Psoas muscle (tissue), 8 donors: ENCODE measurements around the gene HYAL4. TPM values are rescaled to one million over a fixed set of nuclear protein-coding genes. Genes with fewer than 3 reads are reported as not detected.
A peak's percentile ranks its signal among the peaks of the same experiment; 100 is the strongest.
"Not testable (repeated sequence)": the region's sequence is repeated elsewhere in the genome, so short reads cannot be mapped to it uniquely, and the experiment has no call there.

Experiments used
- ATAC-seq, 4 donors: fragments of 200-7000 bp; cut with Tn5 transposase; one replicate each; pipeline ENCODE4 v1.9.1; 2020; ENCODE audit warnings: moderate library complexity in 3 of 4, mild to moderate bottlenecking in 2 of 4
- DNase-seq, 2 donors: peaks; one replicate each; pipeline ENCODE4 v3.0.0-alpha.2; 2020
- H3K27ac ChIP-seq: fragments of 200-600 bp; one replicate; pipeline ENCODE4 v1.8.0; 2022
- H3K27me3 ChIP-seq, 3 donors: fragments of 200-600 bp in 1 of 3; one replicate each; pipeline versions ENCODE4 v1.6.1 to v1.8.0; 2013 to 2022; ENCODE audit warnings: low read length in 2 of 3, mild to moderate bottlenecking in 2 of 3, moderate library complexity in 1 of 3; ENCODE audit not compliant: insufficient read depth in 3 of 3
- H3K36me3 ChIP-seq, 2 donors: fragments of 200-600 bp in 1 of 2; one replicate each; pipeline versions ENCODE4 v1.6.1 to v1.8.0; 2013 to 2022; ENCODE audit warnings: low read depth in 1 of 2, mild to moderate bottlenecking in 1 of 2, moderate library complexity in 1 of 2; ENCODE audit not compliant: insufficient read depth in 1 of 2
- H3K4me1 ChIP-seq: fragments of 200-600 bp; one replicate; pipeline ENCODE4 v1.8.0; 2022
- H3K4me3 ChIP-seq: fragments of 200-600 bp; one replicate; pipeline ENCODE4 v1.8.0; 2022; ENCODE audit warnings: mild to moderate bottlenecking
- H3K9me3 ChIP-seq: fragments of 200-600 bp; one replicate; pipeline ENCODE4 v1.8.0; 2022
- CTCF ChIP-seq: fragments of 200-600 bp; IDR thresholded peaks from one replicate; pipeline ENCODE4 v1.8.0; 2022; ENCODE audit warnings: antibody characterized with exemption
- WGBS, 3 donors: extraction: QIAGEN DNeasy Blood & Tissue Kit; methylation state at CpG; one replicate each; pipeline versions ENCODE4 v1.1.6 to v1.1.7; 2013; 5-methylcytosine and 5-hydroxymethylcytosine counted together
- intact Hi-C, 2 donors: fragments of 100-400 bp; cut with DNase I; formaldehyde crosslinking; loops; one replicate each; pipeline versions ENCODE4 v1.11.0 to v1.14.2; 2022
- polyA plus RNA-seq, 3 donors: library from polyadenylated mRNA; stranded (reverse); fragments of 200-250 nt; gene quantifications; one replicate each; pipeline ENCODE4 v1.2.3, GENCODE V29; 2013
- total RNA-seq, 4 donors: library from RNA; stranded (reverse); fragmentation: NEBNext Ultra II Directional in 2 of 4; extraction: Animal tissue kit (Norgen Biotek cat#: 25700) in 2 of 4; gene quantifications; one replicate each; pipeline versions ENCODE4 v1.2.1 to v1.2.4, GENCODE V29; 2021 to 2023
- donor health status: healthy with polysubstance abuse.
- donor health status: DM: no; HTN: no; CAD: no; lungs with moderate emphysema.
- donor health status: Bipolar disorder and iron deficiency.
- donor health status: healthy.
- donor health status: DM: yes; HTN: yes; CAD: no.
- donor health status: DM: no; HTN: no; CAD: no.
- donor health status: DM: no; HTN: no; CAD: no.
- donor health status: DM: yes; HTN: yes; CAD: no.

HYAL4 gene
- total and polyA plus RNA-seq, 7 donors = 0.13 to 3.2 (median 1.9) TPM; not detected in 1

DNA sequence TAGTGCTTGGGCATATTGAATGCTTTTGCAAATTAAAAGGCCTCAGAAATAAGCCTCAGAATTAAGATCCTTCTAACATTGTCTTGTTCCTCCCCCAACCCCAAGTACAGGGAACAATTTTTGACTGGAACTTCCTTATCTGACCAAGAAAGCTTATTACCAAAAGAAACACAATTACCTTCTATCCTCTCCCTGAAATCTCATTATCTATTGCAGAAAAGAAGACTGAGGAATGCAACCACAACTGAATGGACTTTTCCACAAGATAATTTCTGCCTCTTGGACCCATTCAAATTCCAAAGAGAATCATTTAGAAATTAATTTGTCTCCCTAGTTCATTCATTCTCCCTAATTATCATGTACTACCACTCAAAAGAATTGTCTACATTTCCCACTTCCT, 43.2 kb downstream of the HYAL4 start:
- no peak for ATAC-seq
- TF ChIP-seq CTCF = no peak
- intact Hi-C loops = no loop called here
- Histone ChIP-seq H3K4me3 (no peak overlapping the region), H3K4me1 (no peaks in the 10 kb centered on the region), H3K9me3 (peaks cover 3% of the 10 kb centered on the region), H3K27ac (no peak overlapping the region), H3K27me3 (no peaks in the 10 kb centered on the region), H3K36me3 (no peaks in the 10 kb centered on the region)
- no peak for DNase-seq

GRCh38 chr7:123894753-123895152, 49.8 kb downstream of the HYAL4 start:
- ATAC-seq, intact Hi-C loops, H3K36me3 ChIP-seq, H3K9me3 ChIP-seq, H3K4me1 ChIP-seq, H3K27me3 ChIP-seq, H3K4me3 ChIP-seq, DNase-seq, H3K27ac ChIP-seq: not testable (repeated sequence)
- WGBS, 3 donors = 94 to 98% (median 96%) methylated on average over 6 to 10 of the region's 10 CpGs

DNA sequence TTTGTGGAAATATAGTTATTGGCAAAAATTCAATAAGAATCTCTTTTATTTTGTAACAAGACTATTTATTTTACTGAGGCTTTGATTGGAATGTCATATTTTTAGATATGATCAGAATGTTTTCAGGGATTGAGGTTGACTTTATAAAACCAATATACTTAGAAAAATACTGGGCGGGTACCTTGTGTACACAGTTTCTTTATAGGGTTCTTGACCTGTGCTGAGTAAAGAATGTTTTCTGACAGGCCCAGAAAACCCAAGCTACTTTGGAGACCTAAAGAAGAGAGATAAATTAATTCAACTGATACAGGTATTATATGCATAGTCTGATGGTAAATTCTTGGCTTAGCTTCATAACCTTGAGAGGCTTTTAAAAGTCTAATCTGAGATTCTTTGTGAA, 56.1 kb downstream of the HYAL4 start:
- Histone ChIP-seq H3K27ac (no peak overlapping the region), H3K27me3 (no peaks in the 10 kb centered on the region), H3K36me3 (no peaks in the 10 kb centered on the region), H3K4me1 (no peaks in the 10 kb centered on the region), H3K9me3 (no peaks in the 10 kb centered on the region), H3K4me3 (no peak overlapping the region)
- intact Hi-C loops = no loop called here
- ATAC-seq = no peak
- no peak for TF ChIP-seq CTCF
- WGBS, 3 donors = 86 to 93% (median 92%) methylated on average over 1 of the region's 1 CpG
- no peak for DNase-seq

DNA sequence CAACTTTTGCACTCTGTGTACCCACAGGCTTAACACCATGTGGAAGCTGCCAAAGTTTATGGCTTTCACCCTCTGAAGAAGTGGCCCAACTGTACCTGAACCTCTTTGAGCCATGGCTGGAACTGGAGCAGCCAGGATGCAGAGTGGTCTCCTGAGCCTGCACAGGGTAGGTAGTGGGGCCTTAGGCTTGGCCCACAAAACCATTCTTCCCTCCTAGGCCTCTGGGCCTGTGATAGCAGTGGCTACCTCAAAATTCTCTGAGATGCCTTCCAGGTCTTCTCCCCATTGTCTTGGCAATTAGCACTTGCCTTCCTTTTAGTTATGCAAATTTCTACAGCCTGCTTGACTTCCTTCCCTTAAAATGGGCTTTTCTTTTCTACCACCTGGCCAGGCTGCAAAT, 60.7 kb downstream of the HYAL4 start:
- no peak for TF ChIP-seq CTCF

DNA sequence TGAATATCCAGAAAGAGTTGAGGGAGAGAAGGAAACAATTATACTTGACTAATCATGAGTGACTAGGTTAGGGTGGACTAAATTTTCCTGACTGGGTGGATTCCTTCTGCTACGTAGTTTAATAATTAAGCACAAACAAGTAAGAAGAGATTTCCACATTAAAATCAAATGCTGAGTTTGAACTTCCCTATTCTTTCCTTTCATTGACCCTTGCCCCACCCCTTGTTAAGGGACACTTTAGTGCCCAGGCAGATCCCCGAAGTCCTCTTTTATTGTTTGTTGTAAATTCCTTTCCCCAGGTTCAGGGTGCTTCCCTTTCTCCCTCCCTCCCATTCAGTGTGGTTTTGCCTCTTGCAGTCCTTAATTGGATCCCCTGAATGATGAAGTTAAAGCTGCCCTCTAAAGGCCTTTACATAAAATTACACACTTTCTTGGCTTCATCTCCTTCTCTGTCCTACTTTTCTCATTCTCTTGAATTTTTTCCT, 71.3 kb downstream of the HYAL4 start:
- intact Hi-C loops = no loop called here
- no peaks in the 10 kb centered on the region for H3K36me3 ChIP-seq
- 26 to 44% (median 34%) methylated on average over 2 of the region's 2 CpGs for WGBS, 3 donors

More for the DNA sequence above, 60.7 kb downstream of the HYAL4 start:
- no peaks in the 10 kb centered on the region for H3K27me3 ChIP-seq
- no peak overlapping the region for H3K4me3 ChIP-seq
- no peaks in the 10 kb centered on the region for H3K36me3 ChIP-seq
- no peaks in the 10 kb centered on the region for H3K4me1 ChIP-seq
- H3K27ac ChIP-seq = no peak overlapping the region
- DNase-seq (no peak), ATAC-seq (no peak)
- intact Hi-C loops = no loop called here
- H3K9me3 ChIP-seq = no peaks in the 10 kb centered on the region

More for the DNA sequence above, 71.3 kb downstream of the HYAL4 start:
- H3K4me3 ChIP-seq = no peak overlapping the region
- peak; percentile 40 for TF ChIP-seq CTCF
- H3K4me1 ChIP-seq = no peaks in the 10 kb centered on the region
- no peak for DNase-seq
- no peaks in the 10 kb centered on the region for H3K9me3 ChIP-seq
- ATAC-seq = peak in 1 of 4 donors; percentile 62
- H3K27ac ChIP-seq = no peak overlapping the region
- H3K27me3 ChIP-seq = no peaks in the 10 kb centered on the region
